Adipose tissue (tissue), 3 donors: ENCODE measurements around the gene NTN3. TPM values are rescaled to one million over a fixed set of nuclear protein-coding genes. Genes with fewer than 3 reads are reported as not detected.
"Not testable (repeated sequence)": the region's sequence is repeated elsewhere in the genome, so short reads cannot be mapped to it uniquely, and the experiment has no call there.

Experiments
- H3K27ac ChIP-seq: one replicate; pipeline ENCODE4 v1.5.1; 2013; ENCODE audit warnings: low read depth, low read length
- WGBS, 3 donors: extraction: QIAGEN DNeasy Blood & Tissue Kit; methylation state at CpG; one replicate each; pipeline ENCODE4 v1.1.7; 2013; 5-methylcytosine and 5-hydroxymethylcytosine counted together
- polyA plus RNA-seq, 3 donors: library from polyadenylated mRNA; stranded (reverse); fragments of 200-250 nt; gene quantifications; one replicate each; pipeline ENCODE4 v1.2.3, GENCODE V29; 2013
- donor health status: healthy with polysubstance abuse.
- donor health status: Bipolar disorder and iron deficiency.
- donor health status: healthy.

The NTN3 gene
- polyA plus RNA-seq, 3 donors: 0.06 to 0.24 TPM; not detected in 1

GRCh38 chr16:2473999-2474876, 3.1 kb downstream of the NTN3 start:
- peak overlapping the region; percentile 11 for H3K27ac ChIP-seq
- 0 to 1% (median 0%) methylated on average over 74 to 100 of the region's 100 CpGs for WGBS, 3 donors

DNA sequence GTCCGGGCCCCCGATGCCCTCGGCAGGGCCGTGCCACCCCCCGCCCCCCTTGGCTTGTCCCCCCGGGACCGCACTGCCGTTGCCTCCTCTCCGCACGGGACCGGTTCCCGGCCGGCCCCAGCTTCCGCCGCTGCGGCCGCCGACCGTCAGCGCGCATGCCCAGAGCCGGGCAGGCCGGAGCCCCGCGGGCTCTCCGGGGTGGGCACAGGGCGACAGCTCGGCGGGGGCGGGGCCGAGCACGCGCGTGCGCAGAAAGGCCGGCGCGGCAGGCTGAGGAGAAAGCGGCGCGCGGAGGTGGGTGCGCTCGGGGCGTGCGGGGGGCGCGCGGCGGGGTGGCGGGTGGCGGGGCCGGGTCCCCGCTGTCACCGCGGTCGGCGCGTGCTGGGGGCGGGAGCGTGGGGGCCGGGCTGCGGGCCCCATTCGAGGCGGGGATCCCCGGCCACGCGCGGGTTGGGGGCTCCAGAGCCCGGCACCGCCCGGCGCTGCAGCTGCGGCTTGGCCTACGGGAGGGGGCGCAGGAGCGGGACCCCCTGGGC, 3.8 kb downstream of the NTN3 start, which contains the start of gene TBC1D24:
TBC1D24 (plus strand) TSS at position 251 of the 536 bp plus-strand sequence. CDS start 21,022 bp downstream, outside the sequence.
- H3K27ac ChIP-seq: peak within 1 kb of the TSS; percentile 11
- WGBS, 3 donors: 0 to 1% (median 1%) methylated on average over 23 to 75 of the region's 77 CpGs

DNA sequence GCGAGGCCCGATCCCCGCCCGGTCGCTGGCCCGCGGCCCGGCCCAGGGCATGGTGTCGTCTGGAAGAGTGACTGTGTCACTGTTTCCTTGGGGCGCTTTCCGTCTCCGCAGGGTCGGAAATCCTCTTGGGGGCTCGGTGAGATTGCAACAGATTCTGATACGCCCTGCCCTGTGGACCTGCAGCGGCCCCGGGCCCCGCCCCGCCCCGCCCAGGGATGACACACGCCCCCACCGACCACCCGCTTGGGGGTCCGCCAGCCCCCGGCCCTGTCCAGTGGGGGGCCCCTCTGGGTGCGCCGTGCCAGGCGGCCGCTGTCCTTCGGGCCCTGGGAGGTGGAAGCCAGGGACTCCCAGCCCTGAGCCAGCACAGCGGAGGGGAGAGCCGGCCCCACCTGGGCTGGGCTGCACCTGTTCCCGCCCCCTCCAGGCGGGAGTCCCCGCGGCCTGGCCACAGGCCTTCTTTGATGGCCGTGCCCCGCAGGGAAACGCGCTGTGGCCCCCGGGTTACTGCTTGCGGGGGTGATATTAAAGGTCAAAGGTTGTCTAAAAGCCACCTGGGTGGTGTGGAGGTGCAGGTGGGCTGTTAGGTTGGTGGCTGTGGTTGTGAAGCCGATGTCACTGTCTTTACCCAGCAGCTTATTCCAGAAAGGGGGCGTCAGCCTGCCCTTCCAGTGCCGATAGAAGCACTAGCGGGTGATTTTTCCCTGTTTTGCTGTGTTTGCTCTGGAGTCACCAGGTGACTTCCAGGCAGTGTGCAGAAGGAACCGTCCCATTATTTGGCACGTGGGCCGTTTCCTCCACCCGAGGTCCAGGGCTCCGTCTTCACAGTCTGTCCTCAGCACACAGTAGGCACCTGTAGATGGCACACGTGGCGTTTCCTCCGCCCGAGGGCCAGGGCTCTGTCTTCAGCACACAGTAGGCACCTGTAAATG, 4.6 kb downstream of the NTN3 start:
- 5 to 14% (median 11%) methylated on average over 51 to 55 of the region's 55 CpGs for WGBS, 3 donors
- H3K27ac ChIP-seq: no peak overlapping the region

- no peak overlapping the region for H3K27ac ChIP-seq
- 50 to 94% (median 91%) methylated on average over 9 of the region's 9 CpGs for WGBS, 3 donors
Measured at GRCh38 chr16:2476345-2476720, 5.2 kb downstream of the NTN3 start.

DNA sequence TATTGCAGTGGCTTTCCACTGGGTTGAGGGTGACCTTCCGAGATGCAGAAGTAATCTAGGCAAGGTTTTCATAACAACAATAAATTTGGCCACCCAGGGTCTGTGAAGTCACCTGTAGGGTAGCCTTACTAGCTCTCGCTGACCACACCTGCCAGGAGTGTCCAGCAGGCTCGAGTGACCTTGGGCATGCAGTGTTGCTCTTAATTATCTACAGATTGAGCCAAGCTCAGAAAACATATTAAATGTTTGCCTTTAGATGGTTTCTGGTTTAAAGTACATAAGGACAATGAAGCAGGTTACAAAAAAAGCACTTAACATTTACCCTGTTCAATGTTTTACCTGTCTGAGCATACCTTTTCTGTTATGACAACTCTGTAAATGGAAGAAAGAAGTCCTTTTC, 5.6 kb downstream of the NTN3 start:
- WGBS, 3 donors: 19 to 85% (median 83%) methylated on average over 3 of the region's 3 CpGs
- H3K27ac ChIP-seq: no peak overlapping the region

GRCh38 chr16:2477327-2477726, 6.2 kb downstream of the NTN3 start:
- 74 to 95% (median 95%) methylated on average over 3 of the region's 3 CpGs for WGBS, 3 donors
- H3K27ac ChIP-seq: no peak overlapping the region

DNA sequence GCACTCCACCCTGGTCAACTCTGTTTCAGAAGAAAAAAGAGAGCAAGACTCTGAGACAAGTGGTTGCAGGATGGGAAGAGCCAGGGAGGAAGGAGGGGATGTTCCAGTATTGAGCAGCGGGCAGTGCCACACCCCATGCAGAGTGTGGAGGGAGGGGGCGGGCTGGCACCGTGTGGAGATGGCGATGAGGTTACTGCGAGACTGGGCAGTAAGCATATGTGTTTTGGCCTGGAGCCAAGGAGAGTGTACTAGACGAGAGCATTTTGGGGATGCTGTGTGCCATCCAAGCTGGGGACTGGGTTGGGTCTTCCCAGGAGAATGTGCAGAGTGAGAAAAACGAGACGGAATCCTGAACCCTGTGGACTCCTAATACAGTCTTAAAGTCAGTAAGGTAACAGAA, 7.2 kb downstream of the NTN3 start:
- WGBS, 3 donors: 55 to 79% (median 75%) methylated on average over 8 of the region's 8 CpGs
- no peak overlapping the region for H3K27ac ChIP-seq

- H3K27ac ChIP-seq: not testable (repeated sequence)
- 91 to 95% (median 95%) methylated on average over 10 of the region's 10 CpGs for WGBS, 3 donors
Measured at GRCh38 chr16:2479996-2480395, 8.9 kb downstream of the NTN3 start.

DNA sequence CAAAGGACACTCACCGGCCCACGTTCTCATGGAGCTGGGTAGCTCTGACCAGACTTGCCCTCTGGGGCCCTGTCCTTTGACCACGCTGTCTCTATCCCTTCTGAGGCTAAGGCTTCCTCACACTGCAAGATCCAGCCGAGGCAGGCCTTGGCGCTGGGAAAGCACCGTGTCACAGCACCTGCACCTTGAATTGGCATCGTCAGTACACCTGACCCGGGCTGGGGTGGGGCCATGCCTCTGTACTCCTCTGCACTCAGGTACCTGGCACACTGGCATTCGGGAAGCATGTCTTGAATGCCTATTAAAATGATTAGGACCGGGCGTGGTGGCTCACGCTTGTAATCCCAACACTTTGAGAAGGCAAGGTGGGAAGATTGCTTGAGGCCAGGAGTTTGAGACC, 9.9 kb downstream of the NTN3 start:
- no peak overlapping the region for H3K27ac ChIP-seq
- 45 to 87% (median 80%) methylated on average over 12 of the region's 12 CpGs for WGBS, 3 donors

GRCh38 chr16:2481676-2482075, 10.6 kb downstream of the NTN3 start:
- H3K27ac ChIP-seq: no peak overlapping the region
- 25 to 86% (median 76%) methylated on average over 7 of the region's 7 CpGs for WGBS, 3 donors

- WGBS, 3 donors: 40 to 74% (median 72%) methylated on average over 13 of the region's 13 CpGs
- no peak overlapping the region for H3K27ac ChIP-seq
Measured at GRCh38 chr16:2482249-2482648, 11.2 kb downstream of the NTN3 start.

DNA sequence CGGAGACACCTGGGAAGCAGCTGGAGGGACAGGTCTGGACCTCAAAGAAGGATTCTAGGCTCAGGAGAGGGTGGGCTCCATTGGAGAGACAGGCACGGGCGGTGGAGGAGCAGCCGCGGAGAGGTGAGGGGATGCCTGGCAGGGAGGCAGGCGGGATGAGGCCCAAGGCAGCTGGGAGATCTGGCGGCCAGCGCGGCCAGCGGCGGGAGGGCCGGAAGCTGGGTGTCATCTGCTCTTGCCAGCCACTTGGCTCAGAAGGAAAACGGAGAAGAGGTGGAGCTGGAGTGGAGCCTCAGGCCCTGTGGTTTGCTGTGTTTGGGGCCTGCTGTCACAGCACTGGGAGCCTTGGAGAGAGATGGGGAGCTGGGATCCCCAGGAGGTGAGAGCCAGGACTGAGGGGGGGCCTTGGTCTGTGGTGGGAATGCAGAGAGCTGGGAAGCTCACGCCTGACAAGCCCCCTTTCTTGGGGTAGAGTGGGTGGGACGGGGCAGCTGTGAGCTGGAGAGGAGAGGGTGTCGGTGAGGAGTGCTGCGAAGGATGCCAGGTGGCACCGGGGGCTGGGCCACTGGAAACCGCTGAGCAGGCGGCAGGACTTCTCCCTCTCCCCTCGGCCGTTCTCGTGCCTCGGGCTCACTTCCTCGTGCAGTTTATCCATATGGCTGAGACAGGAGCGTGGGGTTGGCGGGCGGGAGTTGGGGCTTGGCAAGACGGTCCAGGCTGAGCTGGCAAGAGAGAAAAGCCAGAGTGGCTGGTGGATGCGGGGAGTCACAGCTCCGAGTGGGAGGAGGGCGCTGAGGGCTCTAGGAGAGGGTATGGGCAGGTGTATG, 11.8 kb downstream of the NTN3 start:
- H3K27ac ChIP-seq: no peak overlapping the region
- 34 to 50% (median 48%) methylated on average over 30 to 32 of the region's 32 CpGs for WGBS, 3 donors

- no peak overlapping the region for H3K27ac ChIP-seq
- WGBS, 3 donors: 83 to 90% (median 86%) methylated on average over 16 of the region's 16 CpGs
Measured at GRCh38 chr16:2483939-2484897, 13.1 kb downstream of the NTN3 start.

- H3K27ac ChIP-seq: no peak overlapping the region
- 72 to 87% (median 85%) methylated on average over 12 to 13 of the region's 13 CpGs for WGBS, 3 donors
Measured at GRCh38 chr16:2484898-2485508, 13.9 kb downstream of the NTN3 start.

DNA sequence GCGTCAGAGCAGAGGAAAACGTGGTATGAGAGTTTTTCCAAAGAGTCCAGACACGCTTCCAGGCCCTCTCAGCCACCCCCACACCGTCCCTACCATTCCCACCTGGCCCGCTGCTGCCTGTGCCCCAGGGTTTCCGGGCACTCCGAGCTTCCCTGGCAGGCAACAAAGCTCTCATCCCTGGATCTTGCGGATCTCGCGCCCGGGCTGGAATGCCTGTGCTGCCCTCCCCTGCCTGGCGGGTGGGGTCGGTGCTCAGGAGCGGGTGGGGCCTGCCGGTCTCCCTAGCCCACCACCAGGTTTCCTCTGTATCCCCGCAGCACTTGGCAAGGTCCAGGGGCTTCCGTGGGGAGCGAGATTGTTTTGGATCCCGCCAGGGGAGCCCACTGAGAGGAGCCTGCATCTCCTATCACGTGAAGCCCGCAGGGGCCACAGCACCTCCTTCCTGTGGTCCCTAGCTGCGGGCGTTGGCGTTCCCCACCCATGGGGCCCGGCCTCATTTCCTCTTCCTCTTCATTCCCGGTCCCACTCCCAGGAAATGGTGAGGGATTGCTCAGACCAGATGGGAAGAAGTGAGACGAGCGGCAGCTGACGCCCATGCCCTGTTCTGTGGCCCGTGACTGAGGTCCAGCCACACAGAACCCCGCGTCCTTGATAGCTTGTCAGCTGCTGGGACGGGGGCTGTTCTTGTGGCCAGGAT, 14.9 kb downstream of the NTN3 start:
- no peak overlapping the region for H3K27ac ChIP-seq
- 60 to 74% (median 66%) methylated on average over 32 to 33 of the region's 33 CpGs for WGBS, 3 donors
